CD4-positive, alpha-beta T cell treated with Interleukin-6 for 4 hours (primary cell): Measurements from ENCODE around the gene CSRNP3.

Source experiments
- DNase-seq: peaks from one replicate; pipeline ENCODE4 v3.0.0-alpha.2; 2020; ENCODE audit warnings: mixed read lengths

The CSRNP3 gene, protein sequence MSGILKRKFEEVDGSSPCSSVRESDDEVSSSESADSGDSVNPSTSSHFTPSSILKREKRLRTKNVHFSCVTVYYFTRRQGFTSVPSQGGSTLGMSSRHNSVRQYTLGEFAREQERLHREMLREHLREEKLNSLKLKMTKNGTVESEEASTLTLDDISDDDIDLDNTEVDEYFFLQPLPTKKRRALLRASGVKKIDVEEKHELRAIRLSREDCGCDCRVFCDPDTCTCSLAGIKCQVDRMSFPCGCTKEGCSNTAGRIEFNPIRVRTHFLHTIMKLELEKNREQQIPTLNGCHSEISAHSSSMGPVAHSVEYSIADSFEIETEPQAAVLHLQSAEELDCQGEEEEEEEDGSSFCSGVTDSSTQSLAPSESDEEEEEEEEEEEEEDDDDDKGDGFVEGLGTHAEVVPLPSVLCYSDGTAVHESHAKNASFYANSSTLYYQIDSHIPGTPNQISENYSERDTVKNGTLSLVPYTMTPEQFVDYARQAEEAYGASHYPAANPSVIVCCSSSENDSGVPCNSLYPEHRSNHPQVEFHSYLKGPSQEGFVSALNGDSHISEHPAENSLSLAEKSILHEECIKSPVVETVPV

GRCh38 chr2:165469417-165469816 is at the start of gene CSRNP3:
CSRNP3 (plus strand) TSS chr2:165469698; CDS start chr2:165595066, 125,368 bp downstream.
- no peak for DNase-seq

- DNase-seq: no peak
Measured at GRCh38 chr2:165420231-165420630, 49.3 kb upstream of the CSRNP3 start.

DNA sequence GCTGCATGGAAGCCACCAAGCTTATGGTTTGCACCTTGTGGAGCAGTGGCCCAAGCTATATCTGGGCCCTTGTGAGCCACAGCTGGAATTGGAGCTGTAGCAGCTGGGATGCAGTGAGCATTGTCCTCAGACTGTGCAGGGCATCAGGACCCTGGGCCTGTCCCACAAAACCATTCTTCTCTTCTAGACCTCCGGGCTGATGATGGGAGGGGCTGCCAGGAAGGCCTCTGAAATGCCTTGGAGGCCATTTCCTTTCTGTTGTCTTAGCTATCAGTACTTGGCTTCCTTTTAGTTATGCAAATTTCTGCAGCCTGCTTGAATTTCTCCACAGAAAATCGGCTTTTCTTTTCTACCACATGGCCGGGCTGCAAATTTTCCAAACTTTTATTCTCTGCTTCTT is 46.4 kb upstream of the CSRNP3 start:
- no peak for DNase-seq

DNA sequence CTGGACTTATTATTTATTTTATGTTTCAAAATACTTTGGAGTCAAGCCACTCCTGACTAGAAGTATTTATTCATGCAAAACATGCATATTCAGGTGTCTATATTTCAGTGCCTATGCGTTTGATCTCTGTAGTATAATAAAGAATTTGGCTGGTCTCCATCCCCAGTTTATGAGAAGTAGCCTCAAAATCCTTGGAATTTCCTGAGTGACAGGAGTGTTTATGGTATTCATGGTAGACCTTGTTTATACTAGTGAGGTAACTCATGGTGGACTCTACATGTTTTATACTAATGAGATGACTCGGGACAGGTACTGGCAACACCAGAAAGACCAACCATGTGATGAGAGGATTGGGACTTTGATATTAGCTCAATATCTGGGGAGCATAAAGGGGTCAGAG is 43.9 kb upstream of the CSRNP3 start:
- DNase-seq: no peak

GRCh38 chr2:165427686-165428085 is 41.8 kb upstream of the CSRNP3 start:
- no peak for DNase-seq

DNA sequence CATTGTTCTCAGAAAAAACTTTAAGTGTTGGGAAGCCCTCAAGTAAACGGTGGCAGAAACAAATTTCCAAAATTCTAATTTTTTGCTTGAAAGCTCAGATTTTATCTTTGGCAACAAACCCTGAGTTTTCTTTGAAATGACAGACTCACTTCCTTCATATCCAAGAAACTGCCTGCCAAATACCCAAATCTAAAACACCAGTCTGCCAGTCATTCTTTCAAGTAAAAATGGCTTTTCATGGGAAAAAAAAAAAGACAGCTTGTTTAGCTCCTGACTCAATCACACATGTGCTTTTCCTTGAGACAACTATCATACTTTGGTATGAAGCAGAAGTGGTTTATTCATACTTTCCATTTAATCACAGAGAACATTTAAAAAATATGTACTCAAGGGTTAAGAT is 40.6 kb upstream of the CSRNP3 start:
- DNase-seq: no peak

- DNase-seq: no peak
Measured at GRCh38 chr2:165431014-165431413, 38.5 kb upstream of the CSRNP3 start.

GRCh38 chr2:165432234-165432966 is 37.1 kb upstream of the CSRNP3 start:
- no peak for DNase-seq

GRCh38 chr2:165434865-165435496 is 34.5 kb upstream of the CSRNP3 start:
- no peak for DNase-seq

DNA sequence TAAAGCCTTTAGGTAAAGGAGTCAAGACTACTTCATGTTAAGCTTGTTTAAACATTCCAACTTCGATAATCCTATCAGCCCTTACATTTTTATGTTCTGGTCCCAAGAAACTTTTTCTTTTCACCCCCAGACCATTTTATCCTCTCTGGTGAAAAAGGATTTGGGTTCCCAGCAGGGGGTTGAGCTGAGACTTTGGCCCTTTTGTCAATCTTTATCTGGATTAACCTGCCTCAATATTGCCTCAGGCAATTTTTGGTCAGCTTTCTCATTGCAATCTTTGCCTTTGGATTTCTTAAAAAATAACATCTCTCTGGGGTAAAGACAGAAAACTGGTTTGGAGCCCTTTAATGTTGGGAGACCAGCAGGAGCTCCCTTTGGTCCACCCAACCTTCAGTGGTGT is 33.9 kb upstream of the CSRNP3 start:
- DNase-seq: no peak

DNA sequence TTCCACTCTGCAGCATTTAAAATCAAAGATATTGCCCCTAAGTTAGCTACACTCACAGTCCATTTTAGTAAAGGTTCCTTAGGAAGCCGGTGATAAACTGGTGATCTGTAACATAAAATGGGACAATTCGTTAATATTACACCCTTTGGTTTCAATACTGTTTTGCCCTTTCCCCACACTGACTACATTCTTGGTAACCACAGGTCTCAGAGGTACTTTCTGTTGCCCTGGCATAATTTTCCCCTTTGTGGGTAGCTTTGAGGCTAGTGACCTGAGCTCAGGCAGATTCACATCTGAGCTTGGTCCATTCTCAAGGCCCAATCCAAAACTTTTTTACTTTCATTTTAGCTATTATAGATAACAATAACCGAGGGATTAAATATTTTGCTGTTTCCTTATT is 32.9 kb upstream of the CSRNP3 start:
- no peak for DNase-seq

- DNase-seq: no peak
Measured at GRCh38 chr2:165440367-165440766, 29.1 kb upstream of the CSRNP3 start.

GRCh38 chr2:165443511-165443910 is 26.0 kb upstream of the CSRNP3 start:
- no peak for DNase-seq

GRCh38 chr2:165448406-165448805 is 21.1 kb upstream of the CSRNP3 start:
- no peak for DNase-seq

DNA sequence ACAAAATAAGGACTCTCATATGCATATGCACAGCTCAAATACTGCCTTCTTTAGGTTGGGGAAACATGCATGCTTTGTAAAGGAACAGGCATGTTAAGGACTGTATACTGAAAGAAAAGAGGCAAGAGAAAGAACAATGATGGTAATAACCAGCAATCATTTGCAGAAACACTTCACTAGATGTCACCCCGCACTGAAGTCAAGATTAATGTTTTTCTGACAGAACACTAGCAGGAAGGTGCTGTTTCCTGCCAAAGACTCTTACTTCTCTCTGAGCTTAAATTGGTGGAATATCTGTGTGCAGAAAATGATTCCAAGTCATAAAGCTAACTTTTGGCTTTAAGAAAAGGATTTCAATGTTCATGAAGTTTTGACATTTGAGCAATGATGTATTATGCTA is 19.3 kb upstream of the CSRNP3 start:
- DNase-seq: no peak

DNA sequence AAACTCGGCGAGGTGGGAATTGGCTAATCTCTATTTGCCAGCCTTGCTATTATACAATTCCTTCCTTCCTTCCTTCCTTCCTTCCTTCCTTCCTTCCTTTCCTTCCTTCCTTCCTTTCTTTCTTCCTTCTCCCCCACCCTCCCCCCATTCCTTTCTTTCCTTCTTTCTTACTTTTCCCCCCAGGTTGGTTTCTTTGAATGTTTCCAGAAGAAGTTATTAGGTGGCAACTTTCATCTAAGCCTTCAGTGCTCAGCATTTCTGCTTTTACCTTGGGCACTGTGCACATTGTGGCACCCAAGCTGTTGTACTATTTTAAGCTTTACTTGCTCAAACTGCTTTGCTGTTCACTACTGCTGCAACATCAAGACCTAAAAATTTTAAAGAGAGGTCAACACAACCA is 17.2 kb upstream of the CSRNP3 start:
- DNase-seq: no peak

DNA sequence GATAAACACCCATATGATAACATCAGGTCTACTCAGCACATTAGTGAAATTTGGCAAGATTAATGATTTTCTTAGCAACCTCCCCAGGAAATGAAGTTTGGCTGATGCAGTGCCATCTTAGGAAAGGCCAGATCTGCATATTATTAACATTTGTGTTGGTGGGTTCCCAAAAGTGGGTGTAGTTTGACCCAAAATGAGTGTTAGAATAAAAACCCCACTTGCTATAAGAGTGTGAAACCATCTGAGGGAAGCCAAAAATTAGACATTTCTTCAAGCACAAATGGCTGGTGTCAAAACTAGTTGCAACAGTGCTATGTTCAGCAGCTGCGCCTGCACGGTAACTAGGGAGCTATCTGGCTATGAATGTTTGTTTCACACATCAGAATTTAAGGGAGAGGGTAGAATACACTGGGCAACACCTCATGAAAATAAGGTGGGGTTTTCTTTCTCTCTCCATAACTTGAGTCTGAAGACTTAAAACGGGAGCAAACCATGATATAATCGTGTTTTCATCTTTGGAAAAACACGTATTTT is 15.9 kb upstream of the CSRNP3 start:
- no peak for DNase-seq

GRCh38 chr2:165454905-165455304 is 14.6 kb upstream of the CSRNP3 start:
- DNase-seq: no peak

- DNase-seq: no peak
Measured at GRCh38 chr2:165456027-165456426, 13.5 kb upstream of the CSRNP3 start.

GRCh38 chr2:165462443-165462842 is 7.1 kb upstream of the CSRNP3 start:
- no peak for DNase-seq

DNA sequence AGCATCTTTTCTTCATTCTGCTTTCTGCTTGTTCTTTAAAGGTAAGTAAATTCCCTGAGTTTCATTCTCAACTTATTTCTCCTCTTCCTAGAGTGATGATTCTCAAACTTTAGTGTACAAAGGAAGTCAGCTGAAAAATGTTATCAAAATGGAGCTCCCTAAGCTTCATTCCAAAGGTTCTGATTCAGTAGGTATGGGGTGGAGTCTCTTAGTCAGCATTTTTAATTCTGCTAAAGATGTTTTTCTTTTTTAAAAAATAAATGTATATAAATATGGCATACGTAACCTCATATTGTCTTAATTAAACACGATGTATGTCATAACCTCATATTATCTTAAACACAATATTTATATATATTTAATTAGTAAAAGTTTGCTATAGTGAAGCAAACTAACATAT is 3.1 kb upstream of the CSRNP3 start:
- DNase-seq: no peak

DNA sequence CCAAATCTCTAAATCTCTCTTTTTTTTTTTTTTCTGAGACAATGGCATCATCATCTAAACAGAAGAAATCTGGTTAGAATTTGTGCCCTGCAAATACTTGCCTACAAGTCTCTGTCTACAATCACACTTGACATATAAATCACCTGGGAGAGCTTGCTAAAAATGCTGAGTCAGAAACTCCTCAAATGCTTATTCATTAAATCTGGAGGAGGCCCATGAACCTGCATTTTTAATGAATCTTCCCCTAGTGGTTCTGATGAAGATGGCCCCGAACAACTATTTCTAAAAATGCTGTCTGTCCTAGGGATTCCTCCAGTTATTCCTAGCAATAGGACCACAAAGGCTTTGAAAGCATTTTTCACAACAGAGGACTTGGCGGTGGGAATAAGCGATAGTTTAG is 1.6 kb upstream of the CSRNP3 start:
- DNase-seq: no peak

DNA sequence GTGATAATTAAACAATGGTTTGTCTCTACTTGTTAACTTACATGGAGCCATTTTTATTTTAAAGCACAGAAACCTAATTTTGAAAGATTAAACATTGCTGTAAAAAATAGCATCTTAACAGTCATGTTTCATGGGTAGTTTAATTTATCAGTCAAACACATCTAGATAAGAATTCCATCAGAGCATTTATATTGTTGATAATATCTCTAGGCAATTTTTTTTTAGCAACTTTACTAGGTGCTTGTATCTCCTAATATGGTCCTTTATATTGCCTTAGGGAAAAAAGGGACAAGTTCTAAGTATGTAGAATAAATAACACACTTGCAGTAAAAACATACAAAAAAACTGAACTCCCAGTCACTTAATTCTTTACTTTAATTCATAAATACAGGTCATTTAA is 863 bp downstream of the CSRNP3 start:
- DNase-seq: no peak
